ENCODE measurements around the gene FBXO42.

FBXO42 gene

GRCh38 chr1:16326833-16327404, 25.4 kb downstream of the FBXO42 start:
- DNase-seq (ENCODE audit: low read depth in 4 of 4, low spot score in 1 of 4), result no peak

GRCh38 chr1:16324456-16324890, 27.8 kb downstream of the FBXO42 start:
- DNase-seq (ENCODE audit: low read depth in 4 of 4, low spot score in 1 of 4), result no peak

- no peak for DNase-seq (ENCODE audit: low read depth in 4 of 4, low spot score in 1 of 4)
These were observed 31.0 kb downstream of the FBXO42 start for GRCh38 chr1:16321176-16321867.

GRCh38 chr1:16318555-16318954, 33.7 kb downstream of the FBXO42 start:
- DNase-seq (ENCODE audit: low read depth in 4 of 4, low spot score in 1 of 4), result no peak

GRCh38 chr1:16315437-16315836, 36.8 kb downstream of the FBXO42 start:
- no peak for DNase-seq (ENCODE audit: low read depth in 4 of 4, low spot score in 1 of 4)

GRCh38 chr1:16307222-16307621, 45.1 kb downstream of the FBXO42 start:
- DNase-seq (ENCODE audit: low read depth in 4 of 4, low spot score in 1 of 4), result no peak

GRCh38 chr1:16302709-16303627, 49.3 kb downstream of the FBXO42 start:
- DNase-seq (ENCODE audit: low read depth in 4 of 4, low spot score in 1 of 4), result no peak

- no peak for DNase-seq (ENCODE audit: low read depth in 4 of 4, low spot score in 1 of 4)
These were observed 51.8 kb downstream of the FBXO42 start for GRCh38 chr1:16300436-16300835.

GRCh38 chr1:16298653-16299052, 53.6 kb downstream of the FBXO42 start:
- DNase-seq (ENCODE audit: low read depth in 4 of 4, low spot score in 1 of 4), result no peak

GRCh38 chr1:16296643-16297042, 55.6 kb downstream of the FBXO42 start:
- no peak for DNase-seq (ENCODE audit: low read depth in 4 of 4, low spot score in 1 of 4)

GRCh38 chr1:16294219-16295212, 57.8 kb downstream of the FBXO42 start:
- DNase-seq (ENCODE audit: low read depth in 4 of 4, low spot score in 1 of 4), result no peak

- DNase-seq (ENCODE audit: low read depth in 4 of 4, low spot score in 1 of 4), result no peak
These were observed 58.7 kb downstream of the FBXO42 start for GRCh38 chr1:16293538-16293937.

GRCh38 chr1:16292739-16293138, 59.5 kb downstream of the FBXO42 start:
- DNase-seq (ENCODE audit: low read depth in 4 of 4, low spot score in 1 of 4), result no peak

- no peak for DNase-seq (ENCODE audit: low read depth in 4 of 4, low spot score in 1 of 4)
These were observed 62.3 kb downstream of the FBXO42 start for GRCh38 chr1:16289959-16290358.

GRCh38 chr1:16286122-16286521, 66.2 kb downstream of the FBXO42 start:
- DNase-seq (ENCODE audit: low read depth in 4 of 4, low spot score in 1 of 4), result no peak

GRCh38 chr1:16281765-16282164, 70.5 kb downstream of the FBXO42 start:
- no peak for DNase-seq (ENCODE audit: low read depth in 4 of 4, low spot score in 1 of 4)

- DNase-seq (ENCODE audit: low read depth in 4 of 4, low spot score in 1 of 4), result no peak
These were observed 73.1 kb downstream of the FBXO42 start for GRCh38 chr1:16279186-16279585.

GRCh38 chr1:16276302-16277030, 75.8 kb downstream of the FBXO42 start:
- DNase-seq (ENCODE audit: low read depth in 4 of 4, low spot score in 1 of 4), result no peak

GRCh38 chr1:16275591-16275990, 76.7 kb downstream of the FBXO42 start:
- no peak for DNase-seq (ENCODE audit: low read depth in 4 of 4, low spot score in 1 of 4)

- no peak for DNase-seq (ENCODE audit: low read depth in 4 of 4, low spot score in 1 of 4)
These were observed 84.5 kb downstream of the FBXO42 start for GRCh38 chr1:16267690-16268180.
